ENCODE results near the gene ACAP1. TPM values are rescaled to one million over a fixed set of nuclear protein-coding genes. Genes with fewer than 3 reads are reported as not detected.

The ACAP1 gene, protein sequence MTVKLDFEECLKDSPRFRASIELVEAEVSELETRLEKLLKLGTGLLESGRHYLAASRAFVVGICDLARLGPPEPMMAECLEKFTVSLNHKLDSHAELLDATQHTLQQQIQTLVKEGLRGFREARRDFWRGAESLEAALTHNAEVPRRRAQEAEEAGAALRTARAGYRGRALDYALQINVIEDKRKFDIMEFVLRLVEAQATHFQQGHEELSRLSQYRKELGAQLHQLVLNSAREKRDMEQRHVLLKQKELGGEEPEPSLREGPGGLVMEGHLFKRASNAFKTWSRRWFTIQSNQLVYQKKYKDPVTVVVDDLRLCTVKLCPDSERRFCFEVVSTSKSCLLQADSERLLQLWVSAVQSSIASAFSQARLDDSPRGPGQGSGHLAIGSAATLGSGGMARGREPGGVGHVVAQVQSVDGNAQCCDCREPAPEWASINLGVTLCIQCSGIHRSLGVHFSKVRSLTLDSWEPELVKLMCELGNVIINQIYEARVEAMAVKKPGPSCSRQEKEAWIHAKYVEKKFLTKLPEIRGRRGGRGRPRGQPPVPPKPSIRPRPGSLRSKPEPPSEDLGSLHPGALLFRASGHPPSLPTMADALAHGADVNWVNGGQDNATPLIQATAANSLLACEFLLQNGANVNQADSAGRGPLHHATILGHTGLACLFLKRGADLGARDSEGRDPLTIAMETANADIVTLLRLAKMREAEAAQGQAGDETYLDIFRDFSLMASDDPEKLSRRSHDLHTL
- total RNA-seq, result 2.1 TPM

DNA sequence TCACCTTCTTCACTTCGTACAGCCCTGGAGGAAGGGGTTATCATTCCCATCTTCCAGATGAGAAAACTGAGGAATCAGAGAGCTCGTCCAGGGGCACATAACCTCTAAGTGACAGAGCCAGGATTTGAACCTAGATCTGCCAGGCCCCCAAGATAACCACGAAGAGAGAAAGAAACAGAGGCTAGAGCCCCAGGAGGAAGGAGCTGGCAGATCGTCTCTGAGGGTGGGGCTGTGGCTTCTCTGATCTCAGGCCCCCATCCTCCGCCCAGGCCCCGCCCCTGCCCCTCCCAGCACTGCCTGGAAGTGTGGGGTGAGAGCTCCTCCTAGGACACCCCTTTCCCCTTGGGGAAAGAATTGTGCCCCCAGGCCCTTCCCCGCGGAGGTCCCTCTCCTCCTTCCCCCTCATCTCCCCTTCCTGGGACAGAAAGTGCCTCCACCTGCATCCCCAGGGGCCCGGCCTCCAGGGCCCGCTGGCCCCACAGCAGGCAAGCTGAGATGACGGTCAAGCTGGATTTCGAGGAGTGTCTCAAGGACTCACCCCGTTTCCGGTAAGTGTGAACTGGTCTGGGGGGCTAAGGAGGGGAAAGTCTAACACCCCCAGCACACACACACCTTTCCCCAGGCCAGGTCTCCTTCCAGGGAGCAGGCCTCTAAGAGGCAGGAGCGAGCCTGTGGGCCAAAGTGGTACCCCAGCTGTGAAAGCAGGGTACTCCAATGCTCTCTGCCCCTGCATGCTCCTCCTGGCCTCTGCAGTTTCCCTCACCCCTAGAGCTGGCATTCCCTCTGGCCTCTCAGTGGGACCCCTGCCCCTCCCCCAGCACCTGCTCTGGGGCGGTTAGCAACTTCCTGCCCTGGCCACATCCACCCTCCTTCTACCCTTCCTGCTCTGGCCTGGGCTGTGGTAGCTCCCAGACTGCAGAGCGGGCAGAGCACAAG lies at the start of gene ACAP1:
ACAP1 (plus strand) TSS at position 290 of the 936 bp plus-strand sequence; CDS start at position 496, 206 bp downstream.
- H3K9ac ChIP-seq (ENCODE audit: low read depth in 1 of 3, low read length in 3 of 3), result peak within 1 kb of the TSS in 2 of 3 donors; percentile 1 to 23
- no peaks in the 10 kb centered on the region for H3K9me3 ChIP-seq (ENCODE audit: control insufficient read depth in 3 of 3, low read length in 3 of 3)
- no peaks in the 10 kb centered on the region for H3K4me1 ChIP-seq (ENCODE audit: control insufficient read depth in 3 of 3, insufficient read depth in 3 of 3, low read length in 3 of 3)
- no peaks in the 10 kb centered on the region for H3K36me3 ChIP-seq (ENCODE audit: control insufficient read depth in 3 of 3, insufficient read depth in 3 of 3, low read length in 3 of 3)
- H3K27ac ChIP-seq (ENCODE audit: low read depth, low read length), result no peak within 1 kb of the TSS
- peaks cover 28 to 49% (median 43%) of the 10 kb centered on the region in 3 donors for H3K27me3 ChIP-seq (ENCODE audit: control insufficient read depth in 3 of 3, insufficient read depth in 3 of 3, low read length in 3 of 3)
- H3K4me3 ChIP-seq (ENCODE audit: low read length in 3 of 3), result peak within 1 kb of the TSS in 1 of 3 donors; percentile 20

DNA sequence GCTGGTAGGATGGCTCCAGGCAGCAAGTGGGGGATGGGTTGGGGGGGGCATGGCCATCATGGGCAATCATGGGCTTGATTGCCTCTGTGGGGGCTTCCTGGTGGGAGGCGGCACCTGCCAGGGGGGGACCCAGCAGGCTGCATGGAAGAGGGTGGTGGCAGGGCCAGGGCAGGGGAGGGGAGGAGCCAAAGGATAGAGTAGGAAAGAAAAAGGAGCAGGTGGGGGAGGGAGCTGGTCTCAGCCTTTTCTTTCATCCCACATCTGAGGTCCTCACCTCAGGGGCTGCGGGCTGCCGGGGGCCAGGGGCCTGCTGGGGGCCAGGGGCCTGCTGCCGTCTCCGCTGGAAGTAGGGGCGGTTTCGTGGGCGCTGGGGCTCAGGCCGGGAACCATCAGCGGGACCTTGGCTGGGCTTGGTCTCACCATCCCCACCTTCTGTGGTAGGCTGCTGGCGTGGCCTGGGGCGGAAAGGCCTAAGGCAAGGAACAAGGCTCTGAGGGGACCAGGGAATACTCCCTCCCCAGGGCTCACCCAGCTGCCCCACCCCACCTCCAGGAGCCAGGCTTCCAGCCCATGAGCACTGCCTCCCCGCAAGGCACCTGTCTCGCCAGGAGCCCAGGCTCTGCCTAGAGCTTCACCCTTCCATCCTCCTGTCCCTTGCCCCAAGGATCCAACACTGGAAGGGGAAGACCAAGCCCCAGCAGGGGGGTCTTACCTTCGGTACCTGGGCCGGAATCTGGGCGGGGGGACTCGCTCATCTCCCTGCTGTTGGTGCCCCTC lies 46.9 kb upstream of the ACAP1 start:
- Histone ChIP-seq H3K36me3 (ENCODE audit: control insufficient read depth in 3 of 3, insufficient read depth in 3 of 3, low read length in 3 of 3) (peaks cover 25 to 33% (median 27%) of the 10 kb centered on the region in 3 donors), H3K4me1 (ENCODE audit: control insufficient read depth in 3 of 3, insufficient read depth in 3 of 3, low read length in 3 of 3) (peaks cover 57 to 85% (median 77%) of the 10 kb centered on the region in 3 donors), H3K27me3 (ENCODE audit: control insufficient read depth in 3 of 3, insufficient read depth in 3 of 3, low read length in 3 of 3) (peaks cover 0 to 7% (median 6%) of the 10 kb centered on the region in 3 donors), H3K27ac (ENCODE audit: low read depth, low read length) (peak overlapping the region; percentile 58), H3K9me3 (ENCODE audit: control insufficient read depth in 3 of 3, low read length in 3 of 3) (no peaks in the 10 kb centered on the region), H3K9ac (ENCODE audit: low read depth in 1 of 3, low read length in 3 of 3) (peak overlapping the region in 1 of 3 donors; percentile 6), H3K4me3 (ENCODE audit: low read length in 3 of 3) (no peak overlapping the region)

DNA sequence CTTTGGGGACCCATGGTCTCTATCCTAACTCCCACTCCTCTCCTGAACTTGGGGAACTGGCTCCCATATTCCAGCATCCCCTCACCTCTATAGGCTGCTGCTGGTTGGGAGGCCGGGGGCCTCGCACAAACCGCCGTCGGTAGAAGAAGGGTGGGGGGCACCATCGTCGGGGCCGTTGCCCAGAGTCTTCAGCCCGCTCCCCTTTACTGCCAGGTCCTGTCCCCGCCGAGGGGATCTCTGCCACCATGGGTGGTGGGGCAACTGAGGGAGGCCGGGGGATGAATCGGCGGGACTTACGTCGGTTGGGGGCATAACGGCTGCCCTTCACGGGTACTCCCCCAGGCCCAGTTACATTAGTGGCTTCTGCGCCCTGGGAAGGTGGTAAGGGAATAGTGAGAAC lies 46.2 kb upstream of the ACAP1 start:
- H3K36me3 ChIP-seq (ENCODE audit: control insufficient read depth in 3 of 3, insufficient read depth in 3 of 3, low read length in 3 of 3), result peaks cover 18 to 25% (median 19%) of the 10 kb centered on the region in 3 donors
- peak overlapping the region; percentile 58 for H3K27ac ChIP-seq (ENCODE audit: low read depth, low read length)
- H3K4me3 ChIP-seq (ENCODE audit: low read length in 3 of 3), result no peak overlapping the region
- peaks cover 0 to 7% (median 6%) of the 10 kb centered on the region in 3 donors for H3K27me3 ChIP-seq (ENCODE audit: control insufficient read depth in 3 of 3, insufficient read depth in 3 of 3, low read length in 3 of 3)
- peaks cover 54 to 82% (median 74%) of the 10 kb centered on the region in 3 donors for H3K4me1 ChIP-seq (ENCODE audit: control insufficient read depth in 3 of 3, insufficient read depth in 3 of 3, low read length in 3 of 3)
- no peaks in the 10 kb centered on the region for H3K9me3 ChIP-seq (ENCODE audit: control insufficient read depth in 3 of 3, low read length in 3 of 3)
- peak overlapping the region in 2 of 3 donors; percentile 6 to 63 for H3K9ac ChIP-seq (ENCODE audit: low read depth in 1 of 3, low read length in 3 of 3)

DNA sequence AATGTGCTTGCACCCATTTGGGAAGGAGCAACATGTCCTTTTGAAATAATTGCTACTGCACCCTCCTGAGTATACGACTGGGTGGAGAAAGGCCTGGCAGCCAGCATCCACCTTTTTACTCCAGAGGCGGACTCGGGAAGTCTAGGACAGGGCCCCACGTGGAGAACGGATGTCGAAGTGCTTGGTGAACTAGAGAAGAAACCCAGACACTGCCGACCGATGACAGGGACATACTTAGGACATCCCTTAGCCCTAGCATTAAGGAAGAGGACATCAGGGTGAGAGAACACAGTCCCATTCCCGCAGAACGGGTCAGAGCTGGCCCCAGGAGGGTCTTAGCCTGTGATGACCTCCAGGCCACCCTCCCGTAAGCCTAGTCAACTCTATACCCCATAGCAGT lies 45.6 kb upstream of the ACAP1 start:
- Histone ChIP-seq H3K9ac (ENCODE audit: low read depth in 1 of 3, low read length in 3 of 3) (peak overlapping the region in 1 of 3 donors; percentile 63), H3K36me3 (ENCODE audit: control insufficient read depth in 3 of 3, insufficient read depth in 3 of 3, low read length in 3 of 3) (peaks cover 13 to 20% (median 14%) of the 10 kb centered on the region in 3 donors), H3K9me3 (ENCODE audit: control insufficient read depth in 3 of 3, low read length in 3 of 3) (no peaks in the 10 kb centered on the region), H3K27me3 (ENCODE audit: control insufficient read depth in 3 of 3, insufficient read depth in 3 of 3, low read length in 3 of 3) (peaks cover 0 to 7% (median 6%) of the 10 kb centered on the region in 3 donors), H3K27ac (ENCODE audit: low read depth, low read length) (peak overlapping the region; percentile 58), H3K4me3 (ENCODE audit: low read length in 3 of 3) (no peak overlapping the region), H3K4me1 (ENCODE audit: control insufficient read depth in 3 of 3, insufficient read depth in 3 of 3, low read length in 3 of 3) (peaks cover 53 to 82% (median 74%) of the 10 kb centered on the region in 3 donors)

DNA sequence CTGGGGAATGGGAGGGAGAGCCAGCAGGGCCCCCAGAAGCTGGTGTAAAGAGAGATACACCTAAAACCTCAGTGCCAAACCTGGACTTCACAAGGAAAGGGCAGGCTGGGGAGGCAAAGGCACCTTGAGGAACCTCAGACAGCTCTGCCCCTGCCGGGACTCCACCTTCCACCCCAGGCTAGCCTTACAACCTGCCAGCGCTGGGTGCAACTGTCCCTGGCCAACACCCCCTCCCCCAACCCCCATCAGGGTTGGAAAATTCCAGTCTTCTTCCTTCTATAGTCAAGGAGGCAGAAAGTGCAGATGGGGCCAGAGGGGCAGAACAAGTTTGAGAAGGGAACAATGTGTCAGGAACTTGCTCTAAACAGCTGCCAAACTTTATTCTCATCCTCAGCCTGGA lies 44.1 kb upstream of the ACAP1 start:
- H3K27ac ChIP-seq (ENCODE audit: low read depth, low read length), result no peak overlapping the region

DNA sequence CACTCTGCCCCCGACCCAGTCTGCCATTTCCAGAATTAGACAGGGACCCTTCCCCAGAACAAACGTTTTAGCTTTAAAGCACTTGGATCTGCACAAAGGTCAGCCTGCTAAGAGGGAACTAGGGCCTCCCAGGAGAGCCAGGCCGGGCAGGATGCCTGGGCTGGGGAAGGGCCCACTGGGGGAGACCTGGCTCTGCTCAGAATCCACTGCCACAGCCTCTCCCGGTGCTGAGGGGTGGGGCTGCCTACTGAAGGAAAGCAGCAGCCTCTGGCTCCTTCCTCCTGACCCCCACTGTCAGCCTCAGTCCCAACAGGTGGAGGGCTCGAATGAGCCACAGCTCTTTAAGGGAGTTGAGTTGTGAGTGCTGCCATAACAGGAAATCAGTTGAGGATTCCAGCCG lies 43.6 kb upstream of the ACAP1 start:
- peaks cover 0 to 3% (median 0%) of the 10 kb centered on the region in 3 donors for H3K36me3 ChIP-seq (ENCODE audit: control insufficient read depth in 3 of 3, insufficient read depth in 3 of 3, low read length in 3 of 3)
- H3K9me3 ChIP-seq (ENCODE audit: control insufficient read depth in 3 of 3, low read length in 3 of 3), result no peaks in the 10 kb centered on the region
- peaks cover 53 to 75% (median 66%) of the 10 kb centered on the region in 3 donors for H3K4me1 ChIP-seq (ENCODE audit: control insufficient read depth in 3 of 3, insufficient read depth in 3 of 3, low read length in 3 of 3)
- peak overlapping the region; percentile 33 for H3K27ac ChIP-seq (ENCODE audit: low read depth, low read length)
- peak overlapping the region in 1 of 3 donors; percentile 54 for H3K9ac ChIP-seq (ENCODE audit: low read depth in 1 of 3, low read length in 3 of 3)
- H3K27me3 ChIP-seq (ENCODE audit: control insufficient read depth in 3 of 3, insufficient read depth in 3 of 3, low read length in 3 of 3), result peaks cover 0 to 7% (median 6%) of the 10 kb centered on the region in 3 donors
- no peak overlapping the region for H3K4me3 ChIP-seq (ENCODE audit: low read length in 3 of 3)

More for the DNA sequence above, 44.1 kb upstream of the ACAP1 start:
- Histone ChIP-seq H3K4me3 (ENCODE audit: low read length in 3 of 3) (no peak overlapping the region), H3K9ac (ENCODE audit: low read depth in 1 of 3, low read length in 3 of 3) (peak overlapping the region in 2 of 3 donors; percentile 5 to 54), H3K27me3 (ENCODE audit: control insufficient read depth in 3 of 3, insufficient read depth in 3 of 3, low read length in 3 of 3) (peaks cover 0 to 7% (median 6%) of the 10 kb centered on the region in 3 donors), H3K36me3 (ENCODE audit: control insufficient read depth in 3 of 3, insufficient read depth in 3 of 3, low read length in 3 of 3) (peaks cover 3 to 8% (median 4%) of the 10 kb centered on the region in 3 donors), H3K9me3 (ENCODE audit: control insufficient read depth in 3 of 3, low read length in 3 of 3) (no peaks in the 10 kb centered on the region), H3K4me1 (ENCODE audit: control insufficient read depth in 3 of 3, insufficient read depth in 3 of 3, low read length in 3 of 3) (peaks cover 55 to 80% (median 72%) of the 10 kb centered on the region in 3 donors)

DNA sequence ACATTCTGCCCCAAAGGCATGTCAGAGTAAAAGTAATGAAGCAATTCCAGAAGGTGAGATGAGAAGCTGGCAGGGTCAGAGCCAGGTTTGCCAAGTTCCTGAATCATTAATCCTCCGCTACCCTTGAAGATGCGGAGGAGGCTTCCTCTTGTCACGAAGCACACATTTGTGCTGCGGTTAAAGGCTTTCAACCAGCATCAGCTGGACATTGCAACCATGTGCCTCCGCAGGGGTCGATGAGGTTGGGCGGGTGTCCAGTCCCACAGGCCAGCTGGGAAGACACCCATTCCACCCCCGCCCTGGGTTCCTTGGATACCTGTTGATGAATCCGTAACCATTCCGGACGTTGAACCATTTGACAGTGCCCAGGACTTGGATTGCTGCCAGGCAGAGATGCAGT lies 43.2 kb upstream of the ACAP1 start:
- Histone ChIP-seq H3K4me3 (ENCODE audit: low read length in 3 of 3) (no peak overlapping the region), H3K27me3 (ENCODE audit: control insufficient read depth in 3 of 3, insufficient read depth in 3 of 3, low read length in 3 of 3) (peaks cover 0 to 7% (median 6%) of the 10 kb centered on the region in 3 donors), H3K4me1 (ENCODE audit: control insufficient read depth in 3 of 3, insufficient read depth in 3 of 3, low read length in 3 of 3) (peaks cover 53 to 72% (median 63%) of the 10 kb centered on the region in 3 donors)

DNA sequence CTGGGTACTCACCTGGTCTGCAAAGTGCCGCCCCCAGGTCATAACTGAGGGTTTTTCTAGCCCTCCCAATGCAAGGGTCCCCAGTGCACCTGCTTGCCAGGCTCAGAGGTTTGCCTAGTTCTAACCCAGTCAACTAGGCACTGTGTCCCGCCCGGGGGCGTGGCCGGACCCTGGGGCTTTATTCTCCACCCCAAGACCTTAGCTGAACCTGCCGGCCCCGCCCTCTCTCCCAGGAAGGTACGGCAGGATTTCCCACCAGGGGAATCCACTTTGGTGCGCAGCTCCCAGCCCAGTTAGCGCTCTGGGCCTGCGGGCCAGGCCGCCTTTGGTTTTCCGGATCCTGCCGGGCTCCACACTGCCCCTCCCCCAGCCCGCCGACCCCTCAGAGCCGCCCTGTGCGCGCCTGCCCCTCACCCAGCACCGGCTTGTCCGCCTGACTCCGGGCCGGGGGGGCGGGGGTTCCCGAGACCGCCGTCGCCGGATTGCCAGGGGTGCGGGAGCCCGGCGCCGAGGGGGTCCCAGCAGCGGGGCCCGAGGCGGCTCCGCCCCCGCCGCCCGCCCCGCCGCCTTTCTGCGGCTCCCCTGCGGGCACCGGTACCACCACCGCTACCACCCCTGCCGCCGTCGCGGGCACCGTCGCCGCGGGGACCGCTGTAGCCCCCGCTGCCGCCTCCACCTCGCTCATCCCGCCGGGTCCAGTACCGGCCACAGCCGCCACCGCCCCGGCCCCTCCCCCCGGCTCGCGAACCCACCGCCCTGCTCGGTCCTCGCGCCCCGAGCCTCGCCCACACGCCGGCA lies 42.3 kb upstream of the ACAP1 start:
- Histone ChIP-seq H3K4me1 (ENCODE audit: control insufficient read depth in 3 of 3, insufficient read depth in 3 of 3, low read length in 3 of 3) (peaks cover 53 to 65% (median 61%) of the 10 kb centered on the region in 3 donors), H3K9me3 (ENCODE audit: control insufficient read depth in 3 of 3, low read length in 3 of 3) (no peaks in the 10 kb centered on the region), H3K27ac (ENCODE audit: low read depth, low read length) (no peak overlapping the region), H3K4me3 (ENCODE audit: low read length in 3 of 3) (no peak overlapping the region), H3K36me3 (ENCODE audit: control insufficient read depth in 3 of 3, insufficient read depth in 3 of 3, low read length in 3 of 3) (no peaks in the 10 kb centered on the region), H3K9ac (ENCODE audit: low read depth in 1 of 3, low read length in 3 of 3) (peak overlapping the region in 1 of 3 donors; percentile 45), H3K27me3 (ENCODE audit: control insufficient read depth in 3 of 3, insufficient read depth in 3 of 3, low read length in 3 of 3) (peaks cover 0 to 7% (median 6%) of the 10 kb centered on the region in 3 donors)

More for the DNA sequence above, 43.2 kb upstream of the ACAP1 start:
- Histone ChIP-seq H3K9ac (ENCODE audit: low read depth in 1 of 3, low read length in 3 of 3) (peak overlapping the region in 1 of 3 donors; percentile 54), H3K9me3 (ENCODE audit: control insufficient read depth in 3 of 3, low read length in 3 of 3) (no peaks in the 10 kb centered on the region), H3K27ac (ENCODE audit: low read depth, low read length) (no peak overlapping the region), H3K36me3 (ENCODE audit: control insufficient read depth in 3 of 3, insufficient read depth in 3 of 3, low read length in 3 of 3) (no peaks in the 10 kb centered on the region)

Measured in skeletal muscle tissue (tissue), 4 donors.